HEK293T (cell line): ENCODE data around the gene ARFIP2.

Experiments used
- BHLHE40 ChIP-seq: fragments of 450-650 bp; IDR thresholded peaks from 2 replicates; pipeline ENCODE4 v1.6.1; 2016; ENCODE audit warnings: mild to moderate bottlenecking, moderate library complexity, borderline replicate concordance
- CTBP1 ChIP-seq: fragments of 450-650 bp; IDR thresholded peaks from 2 replicates; pipeline ENCODE4 v1.6.1; 2016; ENCODE audit warnings: borderline replicate concordance
- FOXK2 ChIP-seq: fragments of 450-650 bp; IDR thresholded peaks from 2 replicates; pipeline ENCODE4 v1.6.1; 2016; ENCODE audit warnings: mild to moderate bottlenecking
- FOXM1 ChIP-seq: fragments of 450-650 bp; IDR thresholded peaks from 2 replicates; pipeline ENCODE4 v1.6.1; 2017; ENCODE audit warnings: mild to moderate bottlenecking, borderline replicate concordance
- HDGF ChIP-seq: fragments of 450-650 bp; IDR thresholded peaks from 2 replicates; pipeline ENCODE4 v1.6.1; 2017; ENCODE audit warnings: antibody characterized with exemption, borderline replicate concordance
- L3MBTL2 ChIP-seq: fragments of 450-650 bp; conservative IDR thresholded peaks from 2 replicates; pipeline ENCODE4 v1.6.1; 2016; ENCODE audit warnings: mild to moderate bottlenecking
- LEF1 ChIP-seq: fragments of 450-650 bp; IDR thresholded peaks from 2 replicates; pipeline ENCODE4 v1.6.1; 2017; ENCODE audit warnings: mild to moderate bottlenecking, borderline replicate concordance
- SP1 ChIP-seq: fragments of 450-650 bp; IDR thresholded peaks from 2 replicates; pipeline ENCODE4 v1.6.1; 2017
- SUZ12 ChIP-seq: fragments of 450-650 bp; IDR thresholded peaks from 2 replicates; pipeline ENCODE4 v1.6.1; 2016; ENCODE audit warnings: mild to moderate bottlenecking
- TF ChIP-seq, protein P1 (sequence below): fragments of 450-650 bp; IDR thresholded peaks from 2 replicates; pipeline ENCODE4 v1.6.1; 2016

- TF ChIP-seq SUZ12 (no peak), LEF1 (no peak), HDGF (no peak), FOXK2 (no peak), SP1 (no peak), L3MBTL2 (no peak), FOXM1 (no peak), BHLHE40 (no peak), CTBP1 (no peak)
- TF ChIP-seq, protein P1, sequence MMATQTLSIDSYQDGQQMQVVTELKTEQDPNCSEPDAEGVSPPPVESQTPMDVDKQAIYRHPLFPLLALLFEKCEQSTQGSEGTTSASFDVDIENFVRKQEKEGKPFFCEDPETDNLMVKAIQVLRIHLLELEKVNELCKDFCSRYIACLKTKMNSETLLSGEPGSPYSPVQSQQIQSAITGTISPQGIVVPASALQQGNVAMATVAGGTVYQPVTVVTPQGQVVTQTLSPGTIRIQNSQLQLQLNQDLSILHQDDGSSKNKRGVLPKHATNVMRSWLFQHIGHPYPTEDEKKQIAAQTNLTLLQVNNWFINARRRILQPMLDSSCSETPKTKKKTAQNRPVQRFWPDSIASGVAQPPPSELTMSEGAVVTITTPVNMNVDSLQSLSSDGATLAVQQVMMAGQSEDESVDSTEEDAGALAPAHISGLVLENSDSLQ, result no peak
These were observed 49.3 kb downstream of the ARFIP2 start for GRCh38 chr11:6431861-6432260.
